Measurements from ENCODE around the gene LSS.
"Not testable (repeated sequence)": the region's sequence is repeated elsewhere in the genome, so short reads cannot be mapped to it uniquely, and the experiment has no call there.

Gene LSS

DNA sequence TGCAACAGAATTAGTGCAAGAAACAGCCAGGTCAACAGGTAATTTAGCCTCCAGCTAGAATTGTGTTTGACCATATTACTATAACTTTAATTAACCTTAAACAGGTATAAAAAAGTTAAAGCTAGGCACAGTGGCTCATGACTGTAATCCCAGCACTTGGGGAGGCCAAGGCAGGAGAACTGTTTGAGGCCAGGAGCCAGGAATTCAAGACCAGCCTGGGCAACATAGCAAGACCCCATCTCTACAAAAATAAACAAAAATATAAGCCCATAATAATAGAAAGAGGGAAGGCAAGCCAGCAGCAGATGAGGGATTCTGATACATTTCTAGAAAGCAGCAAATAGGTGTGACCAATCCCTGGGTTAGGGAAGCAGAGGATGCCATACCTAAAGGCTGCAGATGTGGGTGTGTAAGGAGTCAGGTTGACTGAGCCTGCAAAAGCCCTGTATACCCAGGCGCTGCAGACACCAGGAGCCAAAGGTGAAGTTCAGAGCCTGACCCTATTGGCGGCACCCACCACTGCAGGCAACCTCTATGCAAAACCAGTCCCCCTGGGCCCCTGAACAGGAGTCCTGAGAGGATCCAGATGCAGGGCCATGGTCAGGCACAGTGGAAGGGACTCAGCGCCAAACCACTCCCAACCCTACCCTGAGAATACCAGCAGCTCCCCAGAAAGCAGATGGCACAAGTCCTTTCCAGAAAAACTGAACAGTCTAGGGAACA, 19.3 kb upstream of the LSS start:
- no peak for FAIRE-seq
- DNase-seq (ENCODE audit: insufficient read length, low spot score) = no peak
- TF ChIP-seq POU2F2 (IDR thresholded peaks at IDR 0.05; ENCODE audit: low read depth, low read length) = no peak
- TF ChIP-seq POLR2A (IDR thresholded peaks at IDR 0.05; ENCODE audit: low read depth, low read length) = no peak
- TF ChIP-seq POLR2AphosphoS5 (IDR thresholded peaks at IDR 0.05; ENCODE audit: low read depth, low read length) = no peak
- no peak for TF ChIP-seq PAX5 (IDR thresholded peaks at IDR 0.05; ENCODE audit: insufficient read depth, low read length, severe bottlenecking)
- TF ChIP-seq TAF1 (IDR thresholded peaks at IDR 0.05; ENCODE audit: low read depth, low read length) = no peak
- TF ChIP-seq SPI1 (IDR thresholded peaks at IDR 0.05; ENCODE audit: low read depth, low read length) = no peak

DNA sequence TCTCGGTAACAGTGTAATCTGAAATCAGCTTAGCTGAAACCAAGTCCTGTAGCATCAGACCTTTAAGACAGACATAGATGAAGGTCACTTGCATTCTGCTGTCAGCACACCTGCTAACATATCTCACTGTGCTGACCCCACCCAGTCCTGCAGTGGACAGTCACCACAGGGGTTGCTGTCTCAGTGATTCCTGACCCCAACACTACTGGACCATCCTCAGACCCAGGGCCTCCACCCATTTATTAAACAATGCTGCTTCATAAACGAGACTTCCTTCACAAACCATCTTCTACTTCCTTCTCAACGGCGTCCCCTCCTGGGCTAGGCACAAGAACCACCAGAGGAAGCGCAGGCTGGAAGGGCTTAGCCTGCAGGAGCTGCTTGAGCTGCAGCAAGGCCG, 17.8 kb upstream of the LSS start:
- TF ChIP-seq PAX5 (IDR thresholded peaks at IDR 0.05; ENCODE audit: insufficient read depth, low read length, severe bottlenecking) (no peak), TAF1 (IDR thresholded peaks at IDR 0.05; ENCODE audit: low read depth, low read length) (no peak), POLR2AphosphoS5 (IDR thresholded peaks at IDR 0.05; ENCODE audit: low read depth, low read length) (no peak), SPI1 (IDR thresholded peaks at IDR 0.05; ENCODE audit: low read depth, low read length) (no peak), POU2F2 (IDR thresholded peaks at IDR 0.05; ENCODE audit: low read depth, low read length) (no peak), POLR2A (IDR thresholded peaks at IDR 0.05; ENCODE audit: low read depth, low read length) (no peak)
- no peak for DNase-seq (ENCODE audit: insufficient read length, low spot score)
- peak; percentile 41 for FAIRE-seq

- no peak for TF ChIP-seq SPI1 (IDR thresholded peaks at IDR 0.05; ENCODE audit: low read depth, low read length)
- no peak for TF ChIP-seq POLR2AphosphoS5 (IDR thresholded peaks at IDR 0.05; ENCODE audit: low read depth, low read length)
- TF ChIP-seq POLR2A (IDR thresholded peaks at IDR 0.05; ENCODE audit: low read depth, low read length) = no peak
- TF ChIP-seq PAX5 (IDR thresholded peaks at IDR 0.05; ENCODE audit: insufficient read depth, low read length, severe bottlenecking) = no peak
- no peak for DNase-seq (ENCODE audit: insufficient read length, low spot score)
- no peak for FAIRE-seq
Observed at GRCh38 chr21:46245213-46245915, 16.8 kb upstream of the LSS start.

DNA sequence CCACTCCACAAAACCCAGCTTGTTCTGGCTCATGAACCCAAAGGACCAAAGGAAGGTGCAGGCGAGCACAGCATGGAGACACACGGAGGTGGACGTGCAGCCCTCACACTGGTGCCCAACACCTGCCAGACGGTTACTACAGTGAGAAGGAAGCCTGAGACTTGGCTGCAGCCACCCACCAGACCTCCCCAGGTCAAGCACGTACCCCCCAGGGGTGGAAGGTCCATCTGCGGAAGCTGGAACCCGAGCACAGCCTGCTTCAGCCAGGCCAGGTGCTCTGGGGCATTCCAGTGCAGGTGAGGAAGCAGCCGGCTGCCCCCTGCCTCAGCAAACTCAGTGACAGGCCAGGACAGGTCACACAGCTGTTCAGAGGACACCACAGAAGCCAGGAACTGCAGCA, 16.0 kb upstream of the LSS start:
- TF ChIP-seq TAF1 (IDR thresholded peaks at IDR 0.05; ENCODE audit: low read depth, low read length) = no peak
- TF ChIP-seq POLR2A (IDR thresholded peaks at IDR 0.05; ENCODE audit: low read depth, low read length) = no peak
- TF ChIP-seq POLR2AphosphoS5 (IDR thresholded peaks at IDR 0.05; ENCODE audit: low read depth, low read length) = no peak
- DNase-seq (ENCODE audit: insufficient read length, low spot score) (no peak), FAIRE-seq (no peak)

DNA sequence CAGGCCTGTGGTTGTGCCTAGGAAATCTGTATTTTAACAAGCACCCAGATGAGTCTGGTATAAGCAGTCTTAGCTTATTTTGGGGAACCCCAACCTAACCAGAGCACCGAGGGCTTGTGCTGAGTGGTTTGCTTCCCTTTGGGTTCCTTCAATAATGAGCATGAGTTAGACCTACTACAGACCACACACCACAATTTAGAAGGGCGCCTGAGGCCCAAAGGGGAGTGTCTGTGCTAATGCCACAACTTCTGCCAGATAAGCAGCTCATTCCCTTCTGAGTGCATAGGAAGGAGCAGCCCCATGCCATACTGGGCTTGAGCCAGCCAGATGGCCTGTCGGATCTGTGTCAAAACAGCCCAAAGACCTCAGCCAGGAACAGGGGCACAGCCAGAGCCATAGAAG, 15.4 kb upstream of the LSS start:
- no peak for TF ChIP-seq PAX5 (IDR thresholded peaks at IDR 0.05; ENCODE audit: insufficient read depth, low read length, severe bottlenecking)
- TF ChIP-seq TAF1 (IDR thresholded peaks at IDR 0.05; ENCODE audit: low read depth, low read length) = no peak
- TF ChIP-seq SPI1 (IDR thresholded peaks at IDR 0.05; ENCODE audit: low read depth, low read length) = no peak
- no peak for TF ChIP-seq POLR2AphosphoS5 (IDR thresholded peaks at IDR 0.05; ENCODE audit: low read depth, low read length)
- TF ChIP-seq POLR2A (IDR thresholded peaks at IDR 0.05; ENCODE audit: low read depth, low read length) = no peak
- no peak for TF ChIP-seq POU2F2 (IDR thresholded peaks at IDR 0.05; ENCODE audit: low read depth, low read length)
- no peak for FAIRE-seq
- no peak for DNase-seq (ENCODE audit: insufficient read length, low spot score)

DNA sequence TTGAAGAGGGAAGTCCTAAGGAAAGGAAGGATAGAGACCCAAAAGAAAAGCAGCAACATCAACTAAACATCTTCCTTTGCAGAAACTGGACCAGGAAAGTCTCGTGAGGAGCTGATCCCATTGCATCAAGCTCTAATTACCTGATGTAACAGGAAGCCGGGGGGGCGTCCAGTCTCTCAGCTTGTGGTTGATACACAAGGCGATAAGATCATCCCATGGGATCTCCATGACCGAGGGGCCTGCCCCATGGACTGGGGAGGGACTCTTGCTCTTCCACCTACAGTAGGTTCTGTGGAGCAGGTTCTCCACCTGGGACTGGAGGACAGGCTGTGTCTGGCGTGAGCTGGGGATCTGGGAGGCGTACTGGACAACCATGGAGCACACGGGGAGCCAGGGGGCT, 14.8 kb upstream of the LSS start:
- DNase-seq (ENCODE audit: insufficient read length, low spot score) (no peak), FAIRE-seq (no peak)
- TF ChIP-seq PAX5 (IDR thresholded peaks at IDR 0.05; ENCODE audit: insufficient read depth, low read length, severe bottlenecking) = no peak
- TF ChIP-seq TAF1 (IDR thresholded peaks at IDR 0.05; ENCODE audit: low read depth, low read length) = no peak
- TF ChIP-seq POLR2AphosphoS5 (IDR thresholded peaks at IDR 0.05; ENCODE audit: low read depth, low read length) = no peak
- no peak for TF ChIP-seq POU2F2 (IDR thresholded peaks at IDR 0.05; ENCODE audit: low read depth, low read length)
- TF ChIP-seq POLR2A (IDR thresholded peaks at IDR 0.05; ENCODE audit: low read depth, low read length) = no peak
- TF ChIP-seq SPI1 (IDR thresholded peaks at IDR 0.05; ENCODE audit: low read depth, low read length) = no peak

GRCh38 chr21:46241577-46241976, 13.0 kb upstream of the LSS start:
- not testable (repeated sequence) for FAIRE-seq; DNase-seq (ENCODE audit: insufficient read length, low spot score)

DNA sequence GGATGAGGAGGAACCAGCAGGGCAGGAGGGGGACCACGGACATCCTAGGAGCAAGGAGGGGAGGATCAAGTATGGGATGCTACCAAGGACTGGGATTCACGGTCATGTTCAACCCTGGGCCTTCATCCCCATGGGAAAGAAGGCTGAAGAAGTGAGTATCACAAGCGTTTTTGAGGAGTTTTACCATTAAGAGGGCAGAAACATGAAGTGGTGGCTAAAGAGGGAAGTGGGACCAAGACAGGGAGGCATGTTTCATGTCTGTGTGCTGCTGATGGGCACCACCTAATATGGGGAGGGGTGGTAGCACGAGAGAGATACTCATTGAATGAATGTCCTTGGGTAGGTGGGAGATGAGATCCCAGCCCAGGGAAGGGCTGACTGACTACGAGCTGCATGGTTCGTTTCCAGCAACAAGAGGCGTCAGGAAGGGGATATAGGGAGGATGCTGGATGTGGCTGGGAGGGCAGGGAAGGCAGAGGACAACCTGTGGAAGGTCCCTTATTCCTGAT, 11.3 kb upstream of the LSS start:
- TF ChIP-seq POU2F2 (IDR thresholded peaks at IDR 0.05; ENCODE audit: low read depth, low read length) (no peak), POLR2AphosphoS5 (IDR thresholded peaks at IDR 0.05; ENCODE audit: low read depth, low read length) (no peak), POLR2A (IDR thresholded peaks at IDR 0.05; ENCODE audit: low read depth, low read length) (no peak), SPI1 (IDR thresholded peaks at IDR 0.05; ENCODE audit: low read depth, low read length) (no peak), TAF1 (IDR thresholded peaks at IDR 0.05; ENCODE audit: low read depth, low read length) (no peak), PAX5 (IDR thresholded peaks at IDR 0.05; ENCODE audit: insufficient read depth, low read length, severe bottlenecking) (no peak)
- peak; percentile 9 for FAIRE-seq

DNA sequence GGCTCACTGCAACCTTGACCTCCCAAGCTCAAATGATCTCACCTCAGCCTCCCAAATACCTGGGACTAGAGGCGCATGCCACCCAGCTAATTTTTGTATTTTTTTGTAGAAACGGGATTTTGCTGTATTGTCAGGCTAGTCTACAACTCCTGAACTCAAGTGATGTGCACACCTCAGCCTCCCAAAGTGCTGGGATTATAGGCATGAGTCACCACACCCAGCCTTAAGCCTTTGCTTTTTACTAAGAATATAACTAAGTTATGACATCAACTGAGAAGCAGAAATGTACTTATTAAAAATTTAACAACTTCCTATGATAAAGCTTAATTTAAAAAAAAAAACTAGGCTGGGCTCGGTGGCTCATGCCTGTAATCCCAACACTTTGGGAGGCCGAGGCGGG, 8.9 kb upstream of the LSS start:
- TF ChIP-seq POLR2AphosphoS5 (IDR thresholded peaks at IDR 0.05; ENCODE audit: low read depth, low read length) (no peak), PAX5 (IDR thresholded peaks at IDR 0.05; ENCODE audit: insufficient read depth, low read length, severe bottlenecking) (no peak), TAF1 (IDR thresholded peaks at IDR 0.05; ENCODE audit: low read depth, low read length) (no peak), POU2F2 (IDR thresholded peaks at IDR 0.05; ENCODE audit: low read depth, low read length) (no peak), POLR2A (IDR thresholded peaks at IDR 0.05; ENCODE audit: low read depth, low read length) (no peak), SPI1 (IDR thresholded peaks at IDR 0.05; ENCODE audit: low read depth, low read length) (no peak)
- no peak for FAIRE-seq
- DNase-seq (ENCODE audit: insufficient read length, low spot score) = no peak

More for the DNA sequence above, 11.3 kb upstream of the LSS start:
- no peak for DNase-seq (ENCODE audit: insufficient read length, low spot score)

Data from GM12891 (cell line).